ENCODE measurements around the gene TSPAN18. TPM values are rescaled to one million over a fixed set of nuclear protein-coding genes. Genes with fewer than 3 reads are reported as not detected.

The TSPAN18 gene
- total and polyA plus RNA-seq, 2 of the 8 experiments (the other 6 are each of a cell fraction or from before 2014, with no cell fraction given), result 5.2 to 10.2 TPM

- Histone ChIP-seq H4K8ac (ENCODE audit: extremely low read depth, insufficient read depth, low read length) (no peak overlapping the region), H3K9ac (replicated peaks in 1 of 4; ENCODE audit: extremely low read depth in 1 of 4, low read depth in 3 of 4, low read length in 3 of 4) (no peak overlapping the region), H3K27ac (ENCODE audit: low read depth, low read length) (no peak overlapping the region), H3K4me1 (replicated peaks in 1 of 4; ENCODE audit: control insufficient read depth in 3 of 4, insufficient read depth in 4 of 4, low read length in 3 of 4) (peaks cover 0 to 16% (median 6%) of the 10 kb centered on the region in 4 experiments; a peak in 5 of 7 replicates), H3K79me2 (ENCODE audit: control insufficient read depth in 1 of 2, insufficient read depth in 2 of 2, low read length in 2 of 2) (no peaks in the 10 kb centered on the region), H4K20me1 (replicated peaks in 1 of 2; ENCODE audit: control insufficient read depth in 1 of 2, insufficient read depth in 2 of 2, low read length in 2 of 2) (no peaks in the 10 kb centered on the region), H3K27me3 (replicated peaks in 1 of 4; ENCODE audit: control insufficient read depth in 3 of 4, extremely low read depth in 1 of 4, insufficient read depth in 3 of 4, low read length in 3 of 4) (peaks cover 0 to 2% (median 0%) of the 10 kb centered on the region in 4 experiments; a peak in 1 of 7 replicates), H2BK120ac (replicated peaks; ENCODE audit: low read depth, low read length) (no peak overlapping the region), H2AFZ (ENCODE audit: low read length) (no peak overlapping the region), H3K79me1 (ENCODE audit: low read depth, low read length) (no peaks in the 10 kb centered on the region), H3K18ac (ENCODE audit: extremely low read depth, low read length) (no peak overlapping the region), H4K5ac (ENCODE audit: insufficient read length, low read depth, low read length) (no peak overlapping the region), H2BK15ac (ENCODE audit: low read length) (0 out of 2 replicates have a peak overlapping the region, but pooled peaks have one; percentile 16), H3K4me3 (ENCODE audit: extremely low read depth in 1 of 4, insufficient read depth in 2 of 4, low read depth in 3 of 4, low read length in 4 of 4) (no peak overlapping the region), H3K23me2 (ENCODE audit: low read depth, low read length) (no peaks in the 10 kb centered on the region), H4K91ac (replicated peaks; ENCODE audit: insufficient read length, low read length) (no peak overlapping the region), H2BK5ac (ENCODE audit: low read depth, low read length) (no peak overlapping the region), H3K23ac (ENCODE audit: insufficient read length) (no peak overlapping the region), H3K14ac (ENCODE audit: insufficient read length) (no peak overlapping the region), H3K4ac (replicated peaks; ENCODE audit: insufficient read length, low read depth, low read length) (no peak overlapping the region), H2AK5ac (ENCODE audit: low read depth, low read length) (peak overlapping the region; percentile 54; the same call in 1 of the 2 replicates), H3K56ac (replicated peaks; ENCODE audit: insufficient read length, low read depth, low read length) (no peak overlapping the region), H3K4me2 (ENCODE audit: insufficient read depth in 1 of 2, low read depth in 2 of 2, low read length in 2 of 2) (no peak overlapping the region), H2BK20ac (ENCODE audit: low read length) (no peak overlapping the region), H2BK12ac (ENCODE audit: low read depth, low read length) (no peak overlapping the region), H3K9me3 (ENCODE audit: insufficient read depth in 2 of 2, low read depth in 1 of 2, low read length in 1 of 2) (peaks cover 0 to 13% of the 10 kb centered on the region in 2 experiments; a peak in 2 of 4 replicates), H3K36me3 (ENCODE audit: control insufficient read depth in 2 of 4, insufficient read depth in 4 of 4, low read length in 3 of 4) (no peaks in the 10 kb centered on the region)
- POLR2A ChIA-PET (ENCODE audit: partially characterized antibody), result interaction anchor here (0.9 to 1.4 kb wide), 2 partner anchors 9 to 12 kb away, joined by 3 read pairs; no protein-coding TSS in a partner anchor
- FAIRE-seq (no peak), DNase-seq (ENCODE audit: low read depth in 1 of 2, low spot score in 2 of 2) (no peak)
- 88% methylated on average over 9 of the region's 9 CpGs; no CpG with 5 or more reads in 1 of the 2 experiments for WGBS, 2 experiments (ENCODE audit: extremely low coverage in 1 of 2, insufficient coverage in 1 of 2, insufficient read length in 1 of 2, insufficient replicate concordance in 2 of 2, low coverage in 1 of 2, low lambda C conversion rate in 2 of 2, missing lambda C conversion rate in 1 of 2)
- TF ChIP-seq SP2 (IDR thresholded peaks at IDR 0.05; ENCODE audit: low read length), result no peak
- TF ChIP-seq CTBP2 (IDR thresholded peaks at IDR 0.05; ENCODE audit: borderline replicate concordance, insufficient read depth, insufficient read length, low read length), result no peak
- no peak for TF ChIP-seq ZNF274 (IDR thresholded peaks at IDR 0.05; ENCODE audit: borderline replicate concordance, extremely low read depth, low read length)
- TF ChIP-seq RAD21 (IDR thresholded peaks at IDR 0.05 in 1 of 2, conservative IDR thresholded peaks at IDR 0.05 in 1 of 2; ENCODE audit: low read depth in 2 of 2, low read length in 2 of 2), result 0 out of 4 replicates have a peak, but pooled peaks of 1 of the 2 experiments have one; percentile 2
- CTCF ChIA-PET (ENCODE audit: partially characterized antibody), result interaction anchor here (0.6 to 2.1 kb wide), 6 partner anchors 18 to 68 kb away, joined by 3 to 7 read pairs (median 3); no protein-coding TSS in a partner anchor
Measured at GRCh38 chr11:44840521-44841251, 113.9 kb downstream of the TSPAN18 start.
